T-helper 2 cell treated with Interferon-gamma antibody and Interleukin-4, amounts not matched to agents 5 μg/mL and 100 μg/mL, for 36 hours (primary cell): Measurements from ENCODE around the gene DOCK1.

ENCODE experiments used
- DNase-seq: peaks from one replicate; pipeline ENCODE4 v3.0.0; 2021; ENCODE audit warnings: low spot score
- H3K27ac Mint-ChIP-seq: one replicate; pipeline ENCODE4 v1.8.0; 2021; ENCODE audit warnings: mild to moderate bottlenecking, mixed read lengths
- H3K27me3 Mint-ChIP-seq: one replicate; pipeline ENCODE4 v1.8.0; 2021; ENCODE audit warnings: low read depth, mixed read lengths
- H3K36me3 Mint-ChIP-seq: one replicate; pipeline ENCODE4 v1.8.0; 2021; ENCODE audit warnings: low read depth, mixed read lengths
- H3K4me1 Mint-ChIP-seq: one replicate; pipeline ENCODE4 v1.8.0; 2021; ENCODE audit warnings: low read depth, mixed read lengths
- H3K4me3 Mint-ChIP-seq: one replicate; pipeline ENCODE4 v1.8.0; 2022; ENCODE audit warnings: mild to moderate bottlenecking, moderate library complexity, mixed read lengths
- H3K9me3 Mint-ChIP-seq: one replicate; pipeline ENCODE4 v1.8.0; 2021; ENCODE audit warnings: mixed read lengths

DOCK1 gene

GRCh38 chr10:126959906-126960685, 54.9 kb downstream of the DOCK1 start:
- Mint-ChIP-seq H3K4me3 (no peak overlapping the region), H3K9me3 (peaks cover 10% of the 10 kb centered on the region)

GRCh38 chr10:126963354-126963753, 58.1 kb downstream of the DOCK1 start:
- H3K27ac Mint-ChIP-seq: no peak overlapping the region
- no peaks in the 10 kb centered on the region for H3K4me1 Mint-ChIP-seq
- H3K27me3 Mint-ChIP-seq: no peaks in the 10 kb centered on the region
- H3K36me3 Mint-ChIP-seq: no peaks in the 10 kb centered on the region
- H3K4me3 Mint-ChIP-seq: no peak overlapping the region
- H3K9me3 Mint-ChIP-seq: peaks cover 17% of the 10 kb centered on the region
- no peak for DNase-seq

More at GRCh38 chr10:126959906-126960685, 54.9 kb downstream of the DOCK1 start:
- no peaks in the 10 kb centered on the region for H3K4me1 Mint-ChIP-seq
- no peaks in the 10 kb centered on the region for H3K27me3 Mint-ChIP-seq
- no peaks in the 10 kb centered on the region for H3K36me3 Mint-ChIP-seq
- no peak for DNase-seq
- H3K27ac Mint-ChIP-seq: no peak overlapping the region

GRCh38 chr10:126964190-126964589, 59.0 kb downstream of the DOCK1 start:
- Mint-ChIP-seq H3K36me3 (no peaks in the 10 kb centered on the region), H3K4me1 (no peaks in the 10 kb centered on the region), H3K27me3 (no peaks in the 10 kb centered on the region), H3K9me3 (peaks cover 12% of the 10 kb centered on the region), H3K4me3 (no peak overlapping the region), H3K27ac (no peak overlapping the region)
- no peak for DNase-seq

- Mint-ChIP-seq H3K4me3 (no peak overlapping the region), H3K9me3 (peaks cover 17% of the 10 kb centered on the region), H3K27me3 (no peaks in the 10 kb centered on the region), H3K4me1 (no peaks in the 10 kb centered on the region), H3K36me3 (no peaks in the 10 kb centered on the region), H3K27ac (no peak overlapping the region)
- DNase-seq: no peak
These were observed 61.7 kb downstream of the DOCK1 start for GRCh38 chr10:126966938-126967337.

- Mint-ChIP-seq H3K9me3 (peaks cover 17% of the 10 kb centered on the region), H3K27ac (no peak overlapping the region), H3K4me3 (no peak overlapping the region), H3K36me3 (no peaks in the 10 kb centered on the region), H3K27me3 (no peaks in the 10 kb centered on the region), H3K4me1 (no peaks in the 10 kb centered on the region)
- DNase-seq: no peak
These were observed 64.1 kb downstream of the DOCK1 start for GRCh38 chr10:126969310-126969709.

- Mint-ChIP-seq H3K4me1 (no peaks in the 10 kb centered on the region), H3K27ac (no peak overlapping the region), H3K4me3 (no peak overlapping the region), H3K36me3 (no peaks in the 10 kb centered on the region), H3K27me3 (no peaks in the 10 kb centered on the region), H3K9me3 (peaks cover 8% of the 10 kb centered on the region)
- DNase-seq: no peak
These were observed 67.6 kb downstream of the DOCK1 start for GRCh38 chr10:126972635-126973414.

GRCh38 chr10:126975221-126975620, 70.0 kb downstream of the DOCK1 start:
- Mint-ChIP-seq H3K9me3 (peaks cover 5% of the 10 kb centered on the region), H3K27ac (no peak overlapping the region), H3K27me3 (no peaks in the 10 kb centered on the region), H3K36me3 (no peaks in the 10 kb centered on the region), H3K4me1 (no peaks in the 10 kb centered on the region), H3K4me3 (no peak overlapping the region)
- DNase-seq: no peak

GRCh38 chr10:126977216-126977615, 72.0 kb downstream of the DOCK1 start:
- H3K4me3 Mint-ChIP-seq: no peak overlapping the region
- H3K9me3 Mint-ChIP-seq: no peaks in the 10 kb centered on the region
- H3K4me1 Mint-ChIP-seq: no peaks in the 10 kb centered on the region

GRCh38 chr10:126979311-126979710, 74.1 kb downstream of the DOCK1 start:
- Mint-ChIP-seq H3K4me3 (no peak overlapping the region), H3K9me3 (no peaks in the 10 kb centered on the region)

More at GRCh38 chr10:126977216-126977615, 72.0 kb downstream of the DOCK1 start:
- no peak for DNase-seq
- H3K27ac Mint-ChIP-seq: no peak overlapping the region
- no peaks in the 10 kb centered on the region for H3K36me3 Mint-ChIP-seq
- no peaks in the 10 kb centered on the region for H3K27me3 Mint-ChIP-seq

GRCh38 chr10:126993208-126993607, 88.0 kb downstream of the DOCK1 start:
- DNase-seq: no peak
- H3K4me3 Mint-ChIP-seq: no peak overlapping the region
- peaks cover 4% of the 10 kb centered on the region for H3K9me3 Mint-ChIP-seq
- no peaks in the 10 kb centered on the region for H3K36me3 Mint-ChIP-seq
- H3K27me3 Mint-ChIP-seq: no peaks in the 10 kb centered on the region
- H3K4me1 Mint-ChIP-seq: no peaks in the 10 kb centered on the region
- H3K27ac Mint-ChIP-seq: no peak overlapping the region

More at GRCh38 chr10:126979311-126979710, 74.1 kb downstream of the DOCK1 start:
- H3K36me3 Mint-ChIP-seq: no peaks in the 10 kb centered on the region
- no peaks in the 10 kb centered on the region for H3K27me3 Mint-ChIP-seq
- no peaks in the 10 kb centered on the region for H3K4me1 Mint-ChIP-seq
- no peak for DNase-seq
- no peak overlapping the region for H3K27ac Mint-ChIP-seq

GRCh38 chr10:126997801-126998590, 92.8 kb downstream of the DOCK1 start:
- DNase-seq: no peak

GRCh38 chr10:127000598-127000997, 95.4 kb downstream of the DOCK1 start:
- H3K9me3 Mint-ChIP-seq: peaks cover 11% of the 10 kb centered on the region
- no peak for DNase-seq
- no peaks in the 10 kb centered on the region for H3K36me3 Mint-ChIP-seq
- H3K4me3 Mint-ChIP-seq: no peak overlapping the region
- H3K4me1 Mint-ChIP-seq: no peaks in the 10 kb centered on the region
- H3K27me3 Mint-ChIP-seq: no peaks in the 10 kb centered on the region
- H3K27ac Mint-ChIP-seq: no peak overlapping the region

More at GRCh38 chr10:126997801-126998590, 92.8 kb downstream of the DOCK1 start:
- Mint-ChIP-seq H3K4me3 (no peak overlapping the region), H3K27ac (no peak overlapping the region), H3K9me3 (peaks cover 15% of the 10 kb centered on the region), H3K4me1 (no peaks in the 10 kb centered on the region), H3K27me3 (no peaks in the 10 kb centered on the region), H3K36me3 (no peaks in the 10 kb centered on the region)

GRCh38 chr10:127003032-127003685, 97.9 kb downstream of the DOCK1 start:
- Mint-ChIP-seq H3K36me3 (no peaks in the 10 kb centered on the region), H3K4me3 (no peak overlapping the region), H3K27ac (no peak overlapping the region), H3K4me1 (no peaks in the 10 kb centered on the region), H3K27me3 (no peaks in the 10 kb centered on the region), H3K9me3 (peaks cover 11% of the 10 kb centered on the region)
- no peak for DNase-seq
